Endodermal cell (in vitro differentiated cells): ENCODE measurements around the gene DAAM2. TPM values are rescaled to one million over a fixed set of nuclear protein-coding genes. Genes with fewer than 3 reads are reported as not detected.

Experiments used
- DNase-seq: peaks from one replicate; pipeline ENCODE4 v3.0.0-alpha.2; 2017
- H3K27ac ChIP-seq: 2 replicates; pipeline ENCODE4 v1.5.1; 2013; ENCODE audit warnings: mild to moderate bottlenecking, low read depth, low read length, moderate library complexity
- H3K27me3 ChIP-seq: 2 replicates; pipeline ENCODE4 v1.6.1; 2013; ENCODE audit warnings: mild to moderate bottlenecking, low read length, moderate library complexity; ENCODE audit not compliant: insufficient read depth, control insufficient read depth, poor library complexity, severe bottlenecking
- H3K36me3 ChIP-seq: 2 replicates; pipeline ENCODE4 v1.7.0; 2013; ENCODE audit warnings: mild to moderate bottlenecking, low read length, moderate library complexity; ENCODE audit not compliant: control insufficient read depth, insufficient read depth
- H3K4me1 ChIP-seq: one replicate; pipeline ENCODE4 v1.7.0; 2013; ENCODE audit warnings: low read length; ENCODE audit not compliant: control insufficient read depth, insufficient read depth
- H3K4me3 ChIP-seq: 2 replicates; pipeline ENCODE4 v1.5.1; 2013; ENCODE audit warnings: mild to moderate bottlenecking, low read length, moderate library complexity
- H3K9ac ChIP-seq: 2 replicates; pipeline ENCODE4 v1.6.1; 2013; ENCODE audit warnings: mild to moderate bottlenecking, low read length, moderate library complexity; ENCODE audit not compliant: poor library complexity, severe bottlenecking; ENCODE audit errors: extremely low read depth
- H3K9me3 ChIP-seq: 2 replicates; pipeline ENCODE4 v1.6.1; 2013; ENCODE audit warnings: mild to moderate bottlenecking, low read length, moderate library complexity; ENCODE audit not compliant: control insufficient read depth
- H3K27ac Mint-ChIP-seq: 2 replicates; pipeline ENCODE4 v1.8.0; 2020; ENCODE audit warnings: mixed read lengths
- H3K27me3 Mint-ChIP-seq: 2 replicates; pipeline ENCODE4 v1.8.0; 2021; ENCODE audit warnings: mild to moderate bottlenecking, mixed read lengths; ENCODE audit not compliant: insufficient read depth
- H3K36me3 Mint-ChIP-seq: 2 replicates; pipeline ENCODE4 v1.8.0; 2020; ENCODE audit warnings: low read depth, mixed read lengths
- H3K4me1 Mint-ChIP-seq: 2 replicates; pipeline ENCODE4 v1.8.0; 2020; ENCODE audit warnings: mixed read lengths
- H3K4me3 Mint-ChIP-seq: 2 replicates; pipeline ENCODE4 v1.8.0; 2020; ENCODE audit warnings: mild to moderate bottlenecking, moderate library complexity, mixed read lengths
- H3K9me3 Mint-ChIP-seq: 2 replicates; pipeline ENCODE4 v1.8.0; 2020; ENCODE audit warnings: mild to moderate bottlenecking, mixed read lengths
- CTCF ChIP-seq: fragments of 200-600 bp; sonication (generic); conservative IDR thresholded peaks from 2 replicates; pipeline ENCODE4 v1.5.0; 2021; ENCODE audit warnings: antibody characterized with exemption, mild to moderate bottlenecking
- WGBS, 2 experiments: methylation state at CpG; one replicate each; pipeline versions ENCODE4 v1.1.5 to v1.1.7; 2013; ENCODE audit warnings: missing lambda C conversion rate in 2 of 2, mixed read lengths in 1 of 2; ENCODE audit not compliant: insufficient coverage in 1 of 2, insufficient read length in 1 of 2; 5-methylcytosine and 5-hydroxymethylcytosine counted together
- total RNA-seq, 2 donors: library from RNA; stranded (reverse); fragmentation: NEBNext Ultra II Directional in 1 of 2; extraction: Animal tissue kit (Norgen Biotek cat#: 25700) in 1 of 2; gene quantifications; 2 replicates in 1 of 2; 3 replicates in 1 of 2; pipeline ENCODE4 v1.2.1, GENCODE V29; 2021

The DAAM2 gene
- total RNA-seq, 2 donors from 2014 or later = 0.33 to 1.2 TPM

- no peak for TF ChIP-seq CTCF
- no peak for DNase-seq
- no peak overlapping the region for H3K4me3 Mint-ChIP-seq
- 89 to 98% methylated on average over 5 to 10 of the region's 10 CpGs for WGBS, 2 experiments
- H3K4me1 Mint-ChIP-seq = no peaks in the 10 kb centered on the region
- Histone ChIP-seq H3K9me3 (no peaks in the 10 kb centered on the region), H3K4me1 (no peaks in the 10 kb centered on the region), H3K9ac (no peak overlapping the region), H3K36me3 (no peaks in the 10 kb centered on the region), H3K4me3 (no peak overlapping the region), H3K27ac (no peak overlapping the region), H3K27me3 (peaks cover 5% of the 10 kb centered on the region)
- no peaks in the 10 kb centered on the region for H3K9me3 Mint-ChIP-seq
- no peaks in the 10 kb centered on the region for H3K36me3 Mint-ChIP-seq
- no peak overlapping the region for H3K27ac Mint-ChIP-seq
- peaks cover 2% of the 10 kb centered on the region for H3K27me3 Mint-ChIP-seq
Measured at GRCh38 chr6:39800034-39801032, 8.2 kb downstream of the DAAM2 start.

GRCh38 chr6:39801456-39802251 is 9.5 kb downstream of the DAAM2 start:
- Histone ChIP-seq H3K27ac (peak overlapping the region; percentile 35), H3K27me3 (peaks cover 5% of the 10 kb centered on the region), H3K9me3 (no peaks in the 10 kb centered on the region), H3K9ac (no peak overlapping the region), H3K4me1 (no peaks in the 10 kb centered on the region), H3K36me3 (no peaks in the 10 kb centered on the region), H3K4me3 (no peak overlapping the region)
- TF ChIP-seq CTCF = no peak
- no peak overlapping the region for H3K27ac Mint-ChIP-seq
- no peak overlapping the region for H3K4me3 Mint-ChIP-seq
- 75 to 83% methylated on average over 7 to 11 of the region's 11 CpGs for WGBS, 2 experiments
- H3K27me3 Mint-ChIP-seq = no peaks in the 10 kb centered on the region
- H3K9me3 Mint-ChIP-seq = no peaks in the 10 kb centered on the region
- H3K36me3 Mint-ChIP-seq = no peaks in the 10 kb centered on the region
- H3K4me1 Mint-ChIP-seq = no peaks in the 10 kb centered on the region
- no peak for DNase-seq

GRCh38 chr6:39803872-39804271 is 11.7 kb downstream of the DAAM2 start:
- Histone ChIP-seq H3K4me1 (no peaks in the 10 kb centered on the region), H3K9ac (no peak overlapping the region), H3K9me3 (no peaks in the 10 kb centered on the region), H3K27ac (no peak overlapping the region), H3K4me3 (no peak overlapping the region), H3K36me3 (no peaks in the 10 kb centered on the region), H3K27me3 (peaks cover 5% of the 10 kb centered on the region)
- H3K9me3 Mint-ChIP-seq = no peaks in the 10 kb centered on the region
- no peak overlapping the region for H3K4me3 Mint-ChIP-seq
- no peaks in the 10 kb centered on the region for H3K27me3 Mint-ChIP-seq
- H3K36me3 Mint-ChIP-seq = no peaks in the 10 kb centered on the region
- 82% methylated on average over 3 of the region's 3 CpGs; no CpG with 5 or more reads in 1 of the 2 experiments for WGBS, 2 experiments
- H3K27ac Mint-ChIP-seq = peak overlapping the region; percentile 22
- DNase-seq = no peak
- H3K4me1 Mint-ChIP-seq = no peaks in the 10 kb centered on the region
- TF ChIP-seq CTCF = no peak
